ENCODE results near the gene KMT2C.
"Not testable (repeated sequence)": the region's sequence is repeated elsewhere in the genome, so short reads cannot be mapped to it uniquely, and the experiment has no call there.

- not testable (repeated sequence) for TF ChIP-seq CTCF (IDR thresholded peaks at IDR 0.05; ENCODE audit: poor library complexity); EZH2 (IDR thresholded peaks at IDR 0.05; ENCODE audit: borderline replicate concordance); EZH2phosphoT487 (IDR thresholded peaks at IDR 0.05; ENCODE audit: low read depth, severe bottlenecking, unreplicated experiment)
These were observed 51.3 kb downstream of the KMT2C start for GRCh38 chr7:152384235-152385200.
